GM18505 (cell line): ENCODE measurements around the gene INPP5A.
"Not testable (repeated sequence)": the region's sequence is repeated elsewhere in the genome, so short reads cannot be mapped to it uniquely, and the experiment has no call there.

Source experiments
- ATAC-seq: cut with Tn5 transposase; IDR thresholded peaks from one replicate; pipeline ENCODE4 v1.9.1; 2021; ENCODE audit not compliant: unreplicated experiment
- POLR2A ChIP-seq: IDR thresholded peaks from 4 replicates; pipeline ENCODE4 v1.6.1; 2011; ENCODE audit warnings: borderline replicate concordance; ENCODE audit not compliant: insufficient read depth, insufficient read length; ENCODE audit errors: extremely low read depth

Gene INPP5A

GRCh38 chr10:132810807-132811700 is 273.5 kb downstream of the INPP5A start:
- no peak for ATAC-seq
- TF ChIP-seq POLR2A, result no peak

DNA sequence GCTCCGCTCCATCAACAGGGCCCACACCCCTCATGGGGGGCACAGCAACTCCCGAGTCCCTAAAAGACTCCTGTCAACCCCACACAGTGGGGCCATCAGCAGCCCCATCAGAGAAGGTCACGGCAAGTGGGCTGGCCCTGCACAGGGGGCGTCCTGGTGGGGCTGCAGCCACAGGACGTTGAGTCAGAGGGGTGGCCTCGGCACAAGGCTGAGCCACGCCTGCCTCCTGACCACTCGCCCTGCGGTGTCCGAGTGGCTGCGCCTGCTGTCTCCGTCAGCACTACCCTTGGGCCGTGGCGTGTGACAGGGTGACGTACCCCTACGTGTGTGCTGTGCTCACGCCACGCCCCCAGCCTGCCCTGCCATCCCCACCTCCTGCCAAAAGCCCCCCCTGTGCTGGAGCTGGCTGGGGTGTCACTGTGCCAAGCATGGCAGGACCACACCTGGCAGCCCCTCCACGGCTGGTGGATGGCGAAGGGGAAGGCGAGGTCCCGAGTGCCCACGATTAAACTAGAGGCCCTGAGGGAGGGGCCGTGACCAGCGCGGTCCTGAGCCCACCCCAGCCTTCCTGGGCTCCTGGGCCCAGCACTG is 274.4 kb downstream of the INPP5A start:
- no peak for ATAC-seq
- TF ChIP-seq POLR2A, result no peak

DNA sequence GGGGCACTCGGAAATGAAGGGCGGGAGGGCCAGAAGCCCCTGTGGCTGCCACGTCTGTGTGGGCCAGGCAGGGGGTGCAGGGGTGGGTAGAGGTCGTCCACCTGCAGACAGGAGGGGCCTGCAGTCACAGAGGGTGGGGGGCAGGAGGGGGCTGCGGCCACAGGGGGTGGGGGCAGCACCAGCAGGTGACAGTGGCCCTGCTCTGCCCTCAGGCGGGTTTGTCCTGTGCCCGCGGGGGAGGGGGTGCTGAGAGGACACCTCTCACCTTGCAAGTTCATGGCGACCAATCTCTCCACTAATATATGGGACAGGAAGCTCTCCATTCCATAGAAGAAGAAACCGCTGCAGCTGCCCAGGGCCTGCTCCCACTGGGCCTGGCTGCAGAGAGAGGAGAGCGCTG is 274.9 kb downstream of the INPP5A start:
- no peak for TF ChIP-seq POLR2A
- ATAC-seq, result no peak

DNA sequence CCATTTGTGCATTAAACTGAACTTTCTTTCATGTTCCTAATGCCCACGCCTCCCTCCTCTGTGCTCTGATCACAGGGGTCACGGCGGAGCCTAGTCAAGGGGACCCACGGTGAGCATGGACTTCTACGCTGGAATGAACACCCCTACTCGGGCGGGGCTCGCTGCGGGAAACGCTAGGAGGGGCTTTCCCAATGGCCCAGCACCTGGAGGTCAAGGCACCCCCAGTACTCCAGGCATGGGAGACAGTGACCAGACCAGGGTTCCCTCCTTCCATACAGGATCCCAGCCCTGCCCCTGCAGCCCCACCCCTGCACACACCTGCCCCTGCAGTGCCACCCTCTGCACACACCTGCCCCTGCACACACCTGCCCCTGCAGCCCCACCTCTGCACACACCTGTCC is 275.4 kb downstream of the INPP5A start:
- TF ChIP-seq POLR2A, result no peak
- ATAC-seq, result no peak

DNA sequence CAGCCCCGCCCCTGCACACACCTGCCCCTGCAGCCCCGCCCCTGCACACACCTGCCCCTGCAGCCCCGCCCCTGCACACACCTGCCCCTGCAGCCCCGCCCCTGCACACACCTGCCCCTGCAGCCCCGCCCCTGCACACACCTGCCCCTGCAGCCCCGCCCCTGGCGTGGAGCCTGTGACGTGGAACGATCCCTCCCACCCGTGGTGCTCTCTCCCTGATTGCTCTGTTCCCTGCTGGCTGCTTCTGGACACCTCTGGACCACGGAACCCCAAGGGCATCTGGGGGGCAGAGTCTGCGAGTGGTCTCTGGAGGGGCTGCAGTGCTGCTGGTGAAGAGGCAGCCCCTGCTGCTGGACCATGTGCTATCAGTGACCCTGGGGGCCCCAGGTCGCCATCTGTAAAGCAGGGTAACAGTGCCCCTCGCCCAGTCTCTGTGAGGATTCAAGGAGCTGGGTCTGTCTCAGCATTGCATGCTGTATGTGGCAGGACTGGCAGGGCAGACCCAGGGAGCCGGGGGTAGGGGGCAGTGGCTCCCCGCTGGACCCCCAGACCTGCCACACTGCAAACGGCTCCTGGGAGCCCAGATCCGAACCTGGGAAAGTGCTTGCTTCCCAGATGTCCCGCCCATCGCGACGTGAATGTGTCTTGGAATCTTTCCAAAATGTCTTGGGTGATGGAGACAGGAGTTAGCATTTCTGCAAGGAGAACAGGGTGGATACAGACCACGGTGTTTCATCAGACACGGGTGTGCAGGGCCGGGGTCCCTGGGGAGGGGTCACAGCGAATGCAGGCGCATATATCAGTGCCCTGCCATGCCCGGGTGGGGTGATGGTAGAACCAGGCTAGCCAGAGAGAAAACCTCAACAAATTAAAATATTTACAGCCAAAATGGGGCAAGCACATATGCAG is 276.2 kb downstream of the INPP5A start:
- no peak for TF ChIP-seq POLR2A
- no peak for ATAC-seq

GRCh38 chr10:132814469-132814856 is 276.9 kb downstream of the INPP5A start:
- TF ChIP-seq POLR2A, result no peak
- no peak for ATAC-seq

DNA sequence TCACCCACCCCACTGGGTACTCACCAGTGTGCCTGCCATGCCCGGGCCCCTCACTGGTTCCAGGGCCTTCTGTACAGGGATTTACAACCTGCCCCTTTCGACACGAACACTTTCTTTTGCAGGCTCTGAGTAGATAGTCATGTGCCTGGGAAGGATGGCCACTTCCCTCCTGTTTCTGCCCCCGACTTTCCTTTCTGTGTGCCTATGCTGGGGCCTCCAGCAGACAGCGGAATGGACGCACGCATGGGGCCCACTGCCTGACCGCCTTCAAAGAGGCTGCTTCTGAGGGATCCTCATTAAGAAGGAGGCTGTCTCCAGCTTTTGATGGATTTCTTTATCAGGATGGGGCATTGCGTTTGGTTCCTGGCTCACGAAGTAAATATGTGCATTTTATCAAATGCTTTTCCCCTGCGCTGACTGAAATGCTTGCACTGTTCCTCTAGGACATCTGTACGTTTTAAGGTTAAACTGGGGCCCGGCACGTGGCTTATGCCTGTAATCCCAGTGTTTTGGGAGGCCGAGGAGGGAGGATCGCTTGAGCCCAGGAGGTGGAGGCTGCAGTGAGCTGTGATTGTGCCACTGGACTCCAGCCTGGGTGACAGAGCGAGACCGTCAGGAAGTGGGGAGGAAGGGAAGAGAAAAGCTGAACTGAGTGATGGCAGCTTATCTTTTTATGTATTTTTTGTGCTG is 277.7 kb downstream of the INPP5A start:
- no peak for ATAC-seq
- TF ChIP-seq POLR2A, result no peak

- ATAC-seq, result no peak
- TF ChIP-seq POLR2A, result no peak
Observed at GRCh38 chr10:132816718-132817117, 279.1 kb downstream of the INPP5A start.

DNA sequence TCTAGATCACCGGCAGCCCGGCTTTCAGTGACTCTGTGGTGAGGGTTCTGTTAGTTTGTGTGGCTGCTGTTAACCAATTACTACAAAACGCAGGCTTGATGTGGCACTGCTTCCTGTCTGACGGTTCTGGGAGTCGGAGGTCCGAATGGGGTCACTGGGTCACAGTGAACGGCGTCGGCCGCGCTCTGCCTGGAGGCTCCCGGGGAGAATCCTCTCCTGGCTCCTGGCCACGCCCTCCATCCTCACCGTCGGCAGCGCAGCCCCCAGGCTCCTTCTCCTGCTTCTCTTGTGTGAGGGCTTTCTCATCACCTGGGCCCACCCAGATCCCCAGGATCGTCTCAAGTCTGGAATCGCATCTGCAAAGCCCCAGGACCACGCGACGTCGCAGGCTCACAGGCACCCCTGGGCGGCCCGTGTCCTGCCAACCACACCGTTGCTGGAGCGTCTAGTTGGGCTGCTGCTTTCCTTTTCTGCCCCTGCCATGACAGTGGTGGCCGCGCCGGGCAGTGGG is 280.2 kb downstream of the INPP5A start:
- ATAC-seq, result no peak
- no peak for TF ChIP-seq POLR2A

- ATAC-seq, result no peak
- no peak for TF ChIP-seq POLR2A
Observed at GRCh38 chr10:132820056-132820455, 282.5 kb downstream of the INPP5A start.

DNA sequence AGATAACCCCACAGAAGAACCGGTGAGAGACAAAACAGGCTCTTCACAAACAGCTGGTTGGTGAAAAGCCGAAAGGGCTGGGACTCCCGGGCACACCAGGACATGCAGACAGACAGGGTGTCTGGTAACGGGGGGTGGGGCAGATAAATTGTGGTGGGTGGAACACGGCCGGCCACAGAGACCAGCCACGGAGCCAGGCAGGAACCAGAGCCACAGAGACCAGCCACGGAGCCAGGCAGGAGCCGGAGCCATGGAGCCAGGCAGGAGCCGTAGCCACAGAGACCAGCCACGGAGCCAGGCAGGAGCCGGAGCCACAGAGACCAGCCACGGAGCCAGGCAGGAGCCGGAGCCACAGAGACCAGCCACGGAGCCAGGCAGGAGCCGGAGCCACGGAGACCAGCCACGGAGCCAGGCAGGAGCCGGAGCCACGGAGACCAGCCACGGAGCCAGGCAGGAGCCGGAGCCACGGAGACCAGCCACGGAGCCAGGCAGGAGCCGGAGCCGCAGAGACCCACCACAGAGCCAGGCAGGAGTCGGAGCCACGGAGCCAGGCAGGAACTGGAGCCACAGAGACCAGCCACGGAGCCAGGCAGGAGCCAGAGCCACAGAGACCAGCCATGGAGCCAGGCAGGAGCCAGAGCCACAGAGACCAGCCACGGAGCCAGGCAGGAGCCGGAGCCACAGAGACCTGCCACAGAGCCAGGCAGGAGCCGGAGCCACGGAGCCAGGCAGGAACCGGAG is 288.4 kb downstream of the INPP5A start:
- ATAC-seq, result not testable (repeated sequence)
